ENCODE measurements around the gene FBXO47. TPM values are rescaled to one million over a fixed set of nuclear protein-coding genes. Genes with fewer than 3 reads are reported as not detected.

Gene FBXO47
- total and polyA plus RNA-seq, 5 donors = not detected

DNA sequence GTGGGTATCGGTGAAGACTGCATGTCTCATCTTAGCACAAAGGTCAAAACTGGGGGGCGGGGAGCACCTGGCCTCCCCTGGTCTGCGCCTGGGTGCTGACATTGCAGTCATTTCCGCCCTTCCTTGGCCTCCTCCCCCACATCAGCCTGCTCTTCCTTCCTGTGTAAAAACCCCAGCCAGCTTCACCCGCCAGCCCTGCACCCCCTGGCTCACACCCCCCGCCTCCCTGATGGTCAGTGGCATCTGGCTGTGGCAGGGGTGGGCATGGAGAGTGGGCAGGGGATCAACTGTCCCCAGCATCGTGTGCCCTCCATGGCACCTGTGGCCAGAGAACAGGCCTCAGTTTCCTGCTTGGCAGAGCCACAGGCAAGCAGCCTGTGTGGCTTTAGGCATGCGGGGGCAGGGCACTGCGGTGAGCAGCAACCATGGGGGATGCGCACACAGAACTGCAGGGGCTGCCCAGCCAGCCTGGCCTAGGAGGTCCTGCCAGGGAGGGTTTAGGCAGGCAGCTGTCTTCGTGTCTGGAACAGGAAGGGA, 68.3 kb downstream of the FBXO47 start:
- Histone ChIP-seq H3K4me1 (ENCODE audit: control insufficient read depth, insufficient read depth, low read length) (peaks cover 42% of the 10 kb centered on the region), H3K9me3 (ENCODE audit: control insufficient read depth, low read length) (no peaks in the 10 kb centered on the region), H3K27me3 (ENCODE audit: control insufficient read depth, insufficient read depth) (no peaks in the 10 kb centered on the region), H3K27ac (ENCODE audit: low read length) (peak overlapping the region; percentile 1), H3K4me3 (ENCODE audit: low read length) (no peak overlapping the region)
- DNase-seq (peak in 2 of 3 donors; percentile 52 to 80), ATAC-seq (no peak)
- WGBS = 60% methylated on average over 11 of the region's 11 CpGs
- intact Hi-C loops (cut with DNase I) = no loop called here

GRCh38 chr17:38898291-38898679, 68.9 kb downstream of the FBXO47 start:
- Histone ChIP-seq H3K27me3 (ENCODE audit: control insufficient read depth, insufficient read depth) (no peaks in the 10 kb centered on the region), H3K4me3 (ENCODE audit: low read length) (no peak overlapping the region), H3K4me1 (ENCODE audit: control insufficient read depth, insufficient read depth, low read length) (peaks cover 47% of the 10 kb centered on the region), H3K27ac (ENCODE audit: low read length) (peak overlapping the region; percentile 26), H3K9me3 (ENCODE audit: control insufficient read depth, low read length) (no peaks in the 10 kb centered on the region)
- no peak for ATAC-seq
- intact Hi-C loops (cut with DNase I) = no loop called here
- WGBS = 50% methylated on average over 9 of the region's 9 CpGs
- DNase-seq = peak in 1 of 3 donors; percentile 47

- H3K27me3 ChIP-seq (ENCODE audit: control insufficient read depth, insufficient read depth) = no peaks in the 10 kb centered on the region
- peak overlapping the region; percentile 62 for H3K27ac ChIP-seq (ENCODE audit: low read length)
- ATAC-seq (peak; percentile 6 to 64), DNase-seq (peak in 2 of 3 donors; percentile 66 to 81)
- H3K4me3 ChIP-seq (ENCODE audit: low read length) = no peak overlapping the region
- H3K4me1 ChIP-seq (ENCODE audit: control insufficient read depth, insufficient read depth, low read length) = peaks cover 47% of the 10 kb centered on the region
- 52% methylated on average over 12 of the region's 12 CpGs for WGBS
- no peaks in the 10 kb centered on the region for H3K9me3 ChIP-seq (ENCODE audit: control insufficient read depth, low read length)
- intact Hi-C loops (cut with DNase I) = no loop called here
Measured at GRCh38 chr17:38897671-38898290, 69.4 kb downstream of the FBXO47 start.

- Histone ChIP-seq H3K4me1 (ENCODE audit: control insufficient read depth, insufficient read depth, low read length) (peaks cover 47% of the 10 kb centered on the region), H3K9me3 (ENCODE audit: control insufficient read depth, low read length) (no peaks in the 10 kb centered on the region), H3K27ac (ENCODE audit: low read length) (peak overlapping the region; percentile 62), H3K27me3 (ENCODE audit: control insufficient read depth, insufficient read depth) (no peaks in the 10 kb centered on the region), H3K4me3 (ENCODE audit: low read length) (no peak overlapping the region)
- peak; percentile 30 to 49 for ATAC-seq
- 20% methylated on average over 6 of the region's 6 CpGs for WGBS
- peak; percentile 76 to 92 (median 89) for DNase-seq
- intact Hi-C loops (cut with DNase I) = no loop called here
Measured at GRCh38 chr17:38897176-38897575, 70.0 kb downstream of the FBXO47 start.

DNA sequence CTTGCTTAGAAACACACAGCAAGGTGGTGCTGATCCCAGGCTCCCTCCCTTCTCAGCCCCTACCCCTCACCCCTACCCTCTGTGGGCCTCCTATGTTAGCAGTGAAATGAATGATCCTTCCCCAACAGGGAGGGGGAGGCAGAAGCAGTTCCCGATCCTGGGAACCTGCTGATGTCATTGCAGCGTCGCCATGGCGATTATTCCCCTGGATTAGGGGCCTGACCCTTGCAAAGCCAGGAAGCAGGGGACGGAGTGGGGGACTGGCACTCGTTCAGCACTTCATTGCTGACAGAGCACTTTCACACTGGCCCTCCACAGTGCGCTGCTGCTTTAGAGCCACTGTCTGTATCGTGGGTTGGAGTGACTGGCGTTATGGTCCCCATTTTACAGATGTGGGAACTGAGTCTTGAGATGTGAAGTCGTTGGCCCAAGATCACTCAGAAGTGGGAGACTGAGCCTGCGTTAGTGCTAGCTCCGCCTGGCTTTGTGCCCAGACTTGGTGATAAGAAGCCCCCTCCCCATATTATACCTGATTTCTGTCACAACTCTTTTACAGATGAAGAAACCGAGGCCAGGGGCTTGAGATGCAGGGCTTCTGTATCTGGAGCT, 70.8 kb downstream of the FBXO47 start:
- no peaks in the 10 kb centered on the region for H3K9me3 ChIP-seq (ENCODE audit: control insufficient read depth, low read length)
- ATAC-seq = peak in 1 of 2 donors; percentile 3
- H3K27ac ChIP-seq (ENCODE audit: low read length) = peak overlapping the region; percentile 3
- H3K4me1 ChIP-seq (ENCODE audit: control insufficient read depth, insufficient read depth, low read length) = peaks cover 45% of the 10 kb centered on the region
- peak; percentile 59 to 78 (median 73) for DNase-seq
- no peaks in the 10 kb centered on the region for H3K27me3 ChIP-seq (ENCODE audit: control insufficient read depth, insufficient read depth)
- no peak overlapping the region for H3K4me3 ChIP-seq (ENCODE audit: low read length)
- 45% methylated on average over 13 of the region's 13 CpGs for WGBS
- intact Hi-C loops (cut with DNase I) = no loop called here

DNA sequence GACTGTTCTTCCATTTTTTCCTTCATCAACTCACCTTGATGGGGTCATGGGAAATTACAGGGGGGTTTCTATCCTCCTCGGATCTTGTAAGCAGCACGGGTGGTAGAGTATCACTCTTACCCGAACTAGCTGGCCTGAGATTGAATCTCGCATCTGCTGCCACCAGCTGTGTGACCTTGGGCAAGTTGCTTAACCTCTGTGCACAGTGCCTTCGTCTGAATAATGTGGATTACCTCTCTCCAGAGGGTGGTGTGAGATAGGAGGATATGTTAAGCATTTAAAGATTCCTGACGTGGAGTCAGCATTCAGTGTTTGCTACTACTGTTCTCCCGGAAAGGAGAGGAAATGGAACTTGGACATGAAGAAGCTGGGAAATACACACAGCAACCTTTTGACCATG, 72.9 kb downstream of the FBXO47 start:
- Histone ChIP-seq H3K27ac (ENCODE audit: low read length) (no peak overlapping the region), H3K4me1 (ENCODE audit: control insufficient read depth, insufficient read depth, low read length) (peaks cover 34% of the 10 kb centered on the region), H3K27me3 (ENCODE audit: control insufficient read depth, insufficient read depth) (no peaks in the 10 kb centered on the region), H3K4me3 (ENCODE audit: low read length) (no peak overlapping the region), H3K9me3 (ENCODE audit: control insufficient read depth, low read length) (no peaks in the 10 kb centered on the region)
- no peak for DNase-seq
- ATAC-seq = no peak
- intact Hi-C loops (cut with DNase I) = no loop called here
- WGBS = 36% methylated on average over 7 of the region's 7 CpGs

- intact Hi-C loops (cut with DNase I) = no loop called here
- Histone ChIP-seq H3K27ac (ENCODE audit: low read length) (peak overlapping the region; percentile 9), H3K4me1 (ENCODE audit: control insufficient read depth, insufficient read depth, low read length) (peaks cover 30% of the 10 kb centered on the region), H3K4me3 (ENCODE audit: low read length) (no peak overlapping the region), H3K27me3 (ENCODE audit: control insufficient read depth, insufficient read depth) (no peaks in the 10 kb centered on the region), H3K9me3 (ENCODE audit: control insufficient read depth, low read length) (no peaks in the 10 kb centered on the region)
- peak; percentile 41 to 74 (median 72) for DNase-seq
- WGBS = 18% methylated on average over 6 of the region's 6 CpGs
- ATAC-seq = peak in 1 of 2 donors; percentile 17
Measured at GRCh38 chr17:38893607-38894006, 73.6 kb downstream of the FBXO47 start.

GRCh38 chr17:38893113-38893512, 74.1 kb downstream of the FBXO47 start:
- intact Hi-C loops (cut with DNase I) = no loop called here
- peaks cover 26% of the 10 kb centered on the region for H3K4me1 ChIP-seq (ENCODE audit: control insufficient read depth, insufficient read depth, low read length)
- no peaks in the 10 kb centered on the region for H3K9me3 ChIP-seq (ENCODE audit: control insufficient read depth, low read length)
- ATAC-seq (no peak), DNase-seq (peak in 1 of 3 donors; percentile 47)
- 57% methylated on average over 5 of the region's 5 CpGs for WGBS
- no peaks in the 10 kb centered on the region for H3K27me3 ChIP-seq (ENCODE audit: control insufficient read depth, insufficient read depth)
- no peak overlapping the region for H3K27ac ChIP-seq (ENCODE audit: low read length)
- no peak overlapping the region for H3K4me3 ChIP-seq (ENCODE audit: low read length)

- no peak for ATAC-seq
- Histone ChIP-seq H3K4me3 (ENCODE audit: low read length) (no peak overlapping the region), H3K27me3 (ENCODE audit: control insufficient read depth, insufficient read depth) (no peaks in the 10 kb centered on the region), H3K9me3 (ENCODE audit: control insufficient read depth, low read length) (no peaks in the 10 kb centered on the region), H3K4me1 (ENCODE audit: control insufficient read depth, insufficient read depth, low read length) (peaks cover 21% of the 10 kb centered on the region), H3K27ac (ENCODE audit: low read length) (no peak overlapping the region)
- intact Hi-C loops (cut with DNase I) = no loop called here
- 81% methylated on average over 13 of the region's 13 CpGs for WGBS
- DNase-seq = peak in 1 of 3 donors; percentile 44
Measured at GRCh38 chr17:38892620-38893019, 74.6 kb downstream of the FBXO47 start.

DNA sequence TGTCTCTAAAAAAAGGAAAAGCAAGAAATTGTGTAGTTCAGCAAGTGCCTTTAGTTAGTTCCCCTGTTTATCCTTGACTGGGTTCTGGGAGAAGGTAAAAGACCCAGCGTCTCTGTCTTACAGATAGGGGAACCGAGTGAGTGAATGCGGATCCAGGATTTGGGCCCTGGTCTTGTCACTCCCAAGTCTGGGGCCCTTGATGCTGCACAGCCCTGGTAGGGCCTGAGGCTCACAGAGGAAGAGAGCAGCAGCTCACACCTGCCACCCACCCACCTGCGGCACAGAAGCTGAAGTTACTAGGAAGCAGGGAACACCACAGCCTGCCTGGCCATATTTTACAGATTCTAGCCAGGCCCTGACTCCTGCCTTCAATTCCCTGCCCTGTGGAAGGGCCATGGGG, 75.1 kb downstream of the FBXO47 start:
- Histone ChIP-seq H3K9me3 (ENCODE audit: control insufficient read depth, low read length) (no peaks in the 10 kb centered on the region), H3K4me1 (ENCODE audit: control insufficient read depth, insufficient read depth, low read length) (peaks cover 18% of the 10 kb centered on the region), H3K4me3 (ENCODE audit: low read length) (no peak overlapping the region), H3K27ac (ENCODE audit: low read length) (no peak overlapping the region), H3K27me3 (ENCODE audit: control insufficient read depth, insufficient read depth) (no peaks in the 10 kb centered on the region)
- intact Hi-C loops (cut with DNase I) = no loop called here
- DNase-seq (peak in 1 of 3 donors; percentile 27), ATAC-seq (no peak)
- 84% methylated on average over 4 of the region's 4 CpGs for WGBS

GRCh38 chr17:38891441-38891840, 75.8 kb downstream of the FBXO47 start:
- ATAC-seq = no peak
- H3K27ac ChIP-seq (ENCODE audit: low read length) = no peak overlapping the region
- 81% methylated on average over 8 of the region's 8 CpGs for WGBS

More at GRCh38 chr17:38891441-38891840, 75.8 kb downstream of the FBXO47 start:
- no peak for DNase-seq
- Histone ChIP-seq H3K4me1 (ENCODE audit: control insufficient read depth, insufficient read depth, low read length) (peaks cover 13% of the 10 kb centered on the region), H3K4me3 (ENCODE audit: low read length) (no peak overlapping the region), H3K27me3 (ENCODE audit: control insufficient read depth, insufficient read depth) (no peaks in the 10 kb centered on the region), H3K9me3 (ENCODE audit: control insufficient read depth, low read length) (no peaks in the 10 kb centered on the region)
- intact Hi-C loops (cut with DNase I) = no loop called here

All from right cardiac atrium (tissue), 5 donors.